Activated gamma-delta T cell treated with anti-CD3 and anti-CD28 coated beads, Interleukin-2, amount 50 U/mL, for 16 hours (primary cell): ENCODE data around the gene HGD.
"Not testable (repeated sequence)": the region's sequence is repeated elsewhere in the genome, so short reads cannot be mapped to it uniquely, and the experiment has no call there.

ENCODE experiments used
- DNase-seq: peaks from one replicate; pipeline ENCODE4 v3.0.0-alpha.2; 2020; ENCODE audit warnings: low read depth

HGD gene

GRCh38 chr3:120638820-120639219 lies 43.2 kb downstream of the HGD start:
- DNase-seq = not testable (repeated sequence)

GRCh38 chr3:120637851-120638559 lies 44.0 kb downstream of the HGD start:
- DNase-seq = no peak

GRCh38 chr3:120636795-120637401 lies 45.1 kb downstream of the HGD start:
- DNase-seq = no peak

GRCh38 chr3:120634539-120634938 lies 47.5 kb downstream of the HGD start:
- DNase-seq = no peak

GRCh38 chr3:120625159-120625586 lies 56.9 kb downstream of the HGD start:
- no peak for DNase-seq

- DNase-seq = no peak
These were observed 58.3 kb downstream of the HGD start for GRCh38 chr3:120623727-120624093.

- no peak for DNase-seq
These were observed 58.9 kb downstream of the HGD start for GRCh38 chr3:120622870-120623726.

- DNase-seq = no peak
These were observed 59.6 kb downstream of the HGD start for GRCh38 chr3:120622457-120622856.

GRCh38 chr3:120616745-120617144 lies 65.3 kb downstream of the HGD start:
- not testable (repeated sequence) for DNase-seq

GRCh38 chr3:120615847-120616609 lies 66.0 kb downstream of the HGD start:
- no peak for DNase-seq

GRCh38 chr3:120614765-120615164 lies 67.3 kb downstream of the HGD start:
- DNase-seq = no peak

- DNase-seq = no peak
These were observed 73.5 kb downstream of the HGD start for GRCh38 chr3:120608506-120608905.

GRCh38 chr3:120604784-120605183 lies 77.3 kb downstream of the HGD start:
- DNase-seq = no peak

GRCh38 chr3:120604382-120604781 lies 77.7 kb downstream of the HGD start:
- DNase-seq = no peak

- no peak for DNase-seq
These were observed 79.4 kb downstream of the HGD start for GRCh38 chr3:120602682-120603081.

GRCh38 chr3:120601554-120601953 lies 80.5 kb downstream of the HGD start:
- no peak for DNase-seq

GRCh38 chr3:120599211-120599610 lies 82.8 kb downstream of the HGD start:
- DNase-seq = no peak

GRCh38 chr3:120597445-120598049 lies 84.5 kb downstream of the HGD start:
- no peak for DNase-seq

- no peak for DNase-seq
These were observed 85.2 kb downstream of the HGD start for GRCh38 chr3:120596853-120597223.

- DNase-seq = peak; percentile 90
These were observed 85.8 kb downstream of the HGD start, which contains the start of gene NDUFB4 for GRCh38 chr3:120596116-120596852. Gene NDUFB4 (plus strand): TSS chr3:120596336. CDS start chr3:120596360, 24 bp downstream.

- no peak for DNase-seq
These were observed 86.3 kb downstream of the HGD start for GRCh38 chr3:120595788-120596115.
